ENCODE data around the gene PRLH.
"Not testable (repeated sequence)": the region's sequence is repeated elsewhere in the genome, so short reads cannot be mapped to it uniquely, and the experiment has no call there.

The PRLH gene

GRCh38 chr2:237581751-237582746, 15.7 kb downstream of the PRLH start:
- DNase-seq (ENCODE audit: low read depth in 3 of 3) = peak; percentile 9 to 50 (median 39)

- DNase-seq (ENCODE audit: low read depth in 3 of 3) = no peak
These were observed 17.3 kb downstream of the PRLH start for GRCh38 chr2:237583385-237584295.

DNA sequence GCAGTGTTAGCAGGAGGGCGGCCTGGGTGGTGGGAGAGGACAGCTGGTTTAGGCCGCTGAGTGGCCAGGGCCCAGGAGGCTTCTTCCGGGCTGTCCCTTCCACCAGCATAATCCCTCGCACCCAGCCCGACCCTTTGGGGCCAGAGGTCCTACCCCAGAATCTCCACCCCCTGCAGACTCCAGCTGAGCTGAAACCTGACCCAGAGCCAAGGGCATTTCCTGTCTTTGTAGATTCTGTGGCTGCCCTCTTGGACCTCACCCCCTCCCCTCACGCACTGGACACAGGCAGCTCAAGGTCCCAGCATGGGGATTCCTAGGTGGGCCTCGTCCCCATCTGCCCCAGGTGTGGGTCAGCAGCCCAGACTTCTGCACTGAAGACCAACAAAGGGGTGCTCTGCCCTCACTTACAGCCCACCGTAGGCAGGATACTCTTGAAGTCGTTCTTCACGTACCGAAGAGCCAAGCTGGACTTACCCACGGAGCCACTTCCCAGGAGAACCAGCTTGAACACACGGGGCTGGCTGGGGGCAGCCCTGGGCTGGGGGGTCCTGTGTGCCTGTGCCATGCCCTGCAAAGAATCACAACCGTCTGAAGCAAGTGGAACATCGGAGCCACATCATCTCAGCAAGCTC, 19.3 kb downstream of the PRLH start:
- no peak for DNase-seq (ENCODE audit: low read depth in 3 of 3)

- DNase-seq (ENCODE audit: low read depth in 3 of 3) = no peak
These were observed 21.8 kb downstream of the PRLH start for GRCh38 chr2:237588044-237588696.

DNA sequence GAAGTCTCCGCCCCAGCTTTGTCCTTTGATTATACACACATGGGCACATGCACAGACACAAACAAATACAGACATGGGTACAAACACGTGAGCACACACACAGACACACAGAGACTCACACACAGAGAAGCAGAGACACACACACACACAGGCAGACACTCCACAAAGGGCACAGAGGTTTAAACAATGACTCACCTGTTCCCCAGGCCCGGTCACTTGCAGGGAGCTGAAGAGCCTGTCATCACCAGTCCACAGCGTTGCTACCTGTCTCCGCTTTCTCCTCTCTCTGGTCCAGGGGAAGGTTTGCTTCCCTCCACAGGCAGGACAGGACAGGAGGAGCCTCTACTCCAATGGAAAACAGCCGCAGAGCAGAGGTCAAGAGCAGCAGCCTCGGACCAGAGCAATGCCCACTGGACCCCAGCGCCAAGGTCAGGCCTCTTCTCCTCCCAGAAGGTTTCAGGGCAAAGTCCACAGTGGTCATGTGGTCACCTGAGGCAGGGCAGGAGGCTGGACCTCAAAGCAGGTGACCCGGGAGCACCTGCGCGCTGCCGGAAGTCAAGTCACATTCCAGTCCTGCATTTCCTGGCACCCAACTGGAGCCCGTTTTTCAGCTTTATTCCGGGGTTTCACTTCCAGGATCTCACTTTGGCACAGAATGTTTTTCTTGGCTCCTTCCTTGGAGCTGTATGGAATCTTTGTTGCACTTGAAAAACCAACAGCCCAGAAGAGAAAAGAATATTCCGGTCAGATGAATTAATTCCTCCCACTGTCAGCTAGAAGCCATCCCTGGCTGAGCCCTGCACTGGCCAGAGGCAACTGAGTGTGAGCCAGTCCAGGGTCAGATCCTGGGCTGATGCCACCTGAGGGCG, 24.1 kb downstream of the PRLH start, which contains the start of gene RAB17:
TSS of gene RAB17 (minus strand) at position 463 of the 869 bp plus-strand sequence. CDS start 4,580 bp downstream, outside the sequence.
- DNase-seq (ENCODE audit: low read depth in 3 of 3) = no peak

- DNase-seq (ENCODE audit: low read depth in 3 of 3) = no peak
These were observed 24.9 kb downstream of the PRLH start for GRCh38 chr2:237591141-237591881.

DNA sequence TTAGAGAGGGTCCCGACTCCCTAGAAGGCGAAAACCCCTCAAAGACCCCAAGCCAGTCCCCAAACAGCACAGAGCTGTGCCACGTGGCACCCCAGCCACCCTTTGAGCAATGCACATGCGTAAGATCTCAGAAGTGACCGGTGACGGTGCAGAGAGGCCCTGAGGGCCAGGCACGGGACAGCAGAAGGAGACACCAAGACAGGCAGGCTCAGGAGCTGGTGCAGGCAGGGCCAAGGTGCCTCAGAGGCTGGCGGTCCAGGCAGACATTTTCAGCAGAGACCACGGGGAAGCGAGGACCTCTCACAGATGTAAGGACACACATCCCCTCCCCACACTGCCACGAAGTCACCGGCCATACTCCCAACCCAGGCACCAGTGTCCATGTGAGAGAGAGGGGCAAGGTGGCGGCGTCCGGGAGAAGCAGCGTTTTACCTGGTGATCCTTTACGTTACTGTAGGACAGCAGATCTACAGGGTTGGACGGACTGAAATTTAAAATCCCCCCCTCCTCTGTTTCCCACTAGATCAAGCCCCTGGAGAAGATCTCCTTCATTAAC, 26.1 kb downstream of the PRLH start:
- no peak for DNase-seq (ENCODE audit: low read depth in 3 of 3)

- DNase-seq (ENCODE audit: low read depth in 3 of 3) = no peak
These were observed 26.7 kb downstream of the PRLH start for GRCh38 chr2:237593036-237593435.

DNA sequence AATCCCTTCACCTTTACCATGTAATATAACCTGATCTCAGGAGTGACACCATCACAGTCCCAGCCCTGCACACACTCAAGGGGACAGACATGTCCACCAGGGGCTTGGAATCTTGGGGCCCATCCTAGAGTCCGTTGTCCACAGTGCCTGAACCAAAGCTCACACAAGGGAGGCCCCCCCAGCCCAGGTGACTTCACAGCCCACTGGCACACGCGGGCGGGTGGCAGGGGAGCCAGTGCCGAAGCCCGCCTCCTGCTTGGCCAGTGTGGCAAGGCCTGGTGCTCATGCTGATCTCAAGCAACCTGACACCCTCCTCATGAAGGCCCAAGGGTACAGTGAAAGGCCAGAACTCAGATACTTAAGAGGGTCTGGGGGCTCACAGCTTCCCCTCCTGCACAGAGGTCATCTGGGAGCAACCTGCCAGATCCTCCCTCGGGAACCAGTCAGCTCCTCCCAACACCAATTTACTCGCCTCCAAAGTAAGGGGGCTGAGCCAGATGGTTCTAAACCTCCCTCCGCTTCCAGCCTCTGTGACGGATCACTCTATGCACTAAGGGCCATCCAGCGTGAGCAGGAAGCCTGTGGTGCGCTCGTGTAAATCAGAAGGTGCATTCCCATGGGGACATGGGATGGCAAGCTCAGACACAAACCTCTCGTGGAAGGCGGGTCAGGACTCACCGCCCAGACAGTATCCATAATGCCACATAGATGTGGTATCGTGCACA, 27.4 kb downstream of the PRLH start:
- DNase-seq (ENCODE audit: low read depth in 3 of 3) = no peak

GRCh38 chr2:237594514-237594871, 28.1 kb downstream of the PRLH start:
- no peak for DNase-seq (ENCODE audit: low read depth in 3 of 3)

- DNase-seq (ENCODE audit: low read depth in 3 of 3) = not testable (repeated sequence)
These were observed 29.6 kb downstream of the PRLH start for GRCh38 chr2:237595829-237596519.

- DNase-seq (ENCODE audit: low read depth in 3 of 3) = no peak
These were observed 30.3 kb downstream of the PRLH start for GRCh38 chr2:237596520-237597195.

DNA sequence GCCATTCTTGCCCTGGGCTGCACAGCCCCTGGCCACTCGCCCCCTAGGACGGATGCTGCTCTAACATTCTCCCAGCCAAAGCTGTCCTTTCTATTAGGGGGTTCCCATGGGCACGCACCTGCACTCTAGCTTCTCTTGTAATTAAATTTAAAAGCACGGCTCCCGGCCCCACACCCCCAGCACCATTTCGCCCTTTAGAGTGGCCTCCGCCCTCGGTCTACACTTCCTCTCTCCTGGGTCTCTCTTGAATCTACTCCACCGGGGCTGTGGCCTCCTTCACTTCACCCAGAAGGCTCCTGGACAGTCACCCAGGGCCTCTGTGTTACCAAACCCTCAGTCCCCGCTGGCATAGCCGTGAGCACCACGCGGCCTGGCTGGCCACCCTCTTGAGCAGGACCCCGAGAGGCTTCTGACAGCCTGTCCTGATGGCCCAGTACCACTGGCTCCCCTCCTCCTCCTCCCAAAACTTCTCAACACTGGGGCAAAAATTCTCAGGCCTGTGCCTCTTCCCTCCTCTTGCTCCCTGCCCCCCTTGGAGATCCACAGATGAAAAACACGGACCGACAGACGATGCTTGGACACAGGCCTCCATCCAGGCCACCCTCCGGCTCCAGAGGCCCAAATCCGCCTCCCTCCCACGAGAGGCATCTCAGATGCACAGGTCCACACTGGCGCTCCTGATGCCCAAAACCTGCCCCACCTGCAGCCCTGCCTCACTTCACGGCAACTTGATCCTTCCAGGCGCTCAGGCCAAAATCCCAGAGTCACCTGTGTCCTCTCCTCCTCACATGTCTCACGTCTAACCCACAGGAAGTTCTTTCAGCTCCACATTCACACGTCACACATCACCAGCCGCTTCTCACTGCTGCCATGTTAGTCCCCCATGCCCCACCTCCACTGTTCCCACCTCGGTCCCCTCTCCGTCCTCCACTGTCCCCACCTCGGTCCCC, 31.1 kb downstream of the PRLH start:
- no peak for DNase-seq (ENCODE audit: low read depth in 3 of 3)

GRCh38 chr2:237598468-237599208, 32.3 kb downstream of the PRLH start:
- no peak for DNase-seq (ENCODE audit: low read depth in 3 of 3)

DNA sequence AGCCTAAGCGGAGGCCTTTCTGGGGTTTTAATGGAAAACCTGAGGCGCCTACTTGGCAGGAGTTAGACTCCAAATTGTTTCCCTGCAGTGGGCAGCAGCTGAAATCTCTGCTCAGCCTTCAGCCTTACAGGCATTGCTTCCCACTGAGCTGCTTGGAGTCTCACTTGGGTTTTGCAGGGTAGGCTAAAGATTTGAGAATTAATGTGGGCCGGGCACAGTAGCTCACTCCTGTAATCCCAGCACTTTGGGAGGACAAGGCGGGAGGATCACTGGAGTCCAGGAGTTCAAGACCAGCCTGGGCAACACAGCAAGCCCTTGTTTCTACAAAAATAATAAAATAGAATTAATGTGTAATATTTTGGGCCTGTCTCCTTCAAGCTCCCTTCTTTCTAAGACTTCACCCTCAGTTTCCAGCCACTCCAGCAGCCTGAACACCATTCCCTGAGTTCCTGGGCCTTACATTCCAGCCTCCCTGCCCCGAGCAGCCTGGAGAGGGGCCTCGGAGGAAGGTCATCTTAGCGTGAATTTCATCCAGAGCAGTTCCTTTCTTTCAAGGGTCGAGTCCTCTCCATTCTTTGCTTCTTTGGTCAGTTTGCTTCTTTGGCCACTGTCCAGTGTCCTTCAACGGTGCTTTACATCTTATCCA, 33.2 kb downstream of the PRLH start:
- no peak for DNase-seq (ENCODE audit: low read depth in 3 of 3)

Measured in stimulated activated CD4-positive, alpha-beta T cell treated with anti-CD3 and anti-CD28 coated beads, TNF-alpha, amount 100 ng/mL, for 48 hours (primary cell).